RCC 7860 (cell line): ENCODE measurements around the gene ITGA6.

Experiments used
- DNase-seq: peaks from one replicate; pipeline ENCODE4 v3.0.0-alpha.2; 2015; ENCODE audit warnings: low spot score
- FAIRE-seq: peaks from 2 replicates; lab custom pipeline; 2012; peaks lifted over from hg19 to GRCh38; lab: Jason Lieb, UNC

Gene ITGA6

DNA sequence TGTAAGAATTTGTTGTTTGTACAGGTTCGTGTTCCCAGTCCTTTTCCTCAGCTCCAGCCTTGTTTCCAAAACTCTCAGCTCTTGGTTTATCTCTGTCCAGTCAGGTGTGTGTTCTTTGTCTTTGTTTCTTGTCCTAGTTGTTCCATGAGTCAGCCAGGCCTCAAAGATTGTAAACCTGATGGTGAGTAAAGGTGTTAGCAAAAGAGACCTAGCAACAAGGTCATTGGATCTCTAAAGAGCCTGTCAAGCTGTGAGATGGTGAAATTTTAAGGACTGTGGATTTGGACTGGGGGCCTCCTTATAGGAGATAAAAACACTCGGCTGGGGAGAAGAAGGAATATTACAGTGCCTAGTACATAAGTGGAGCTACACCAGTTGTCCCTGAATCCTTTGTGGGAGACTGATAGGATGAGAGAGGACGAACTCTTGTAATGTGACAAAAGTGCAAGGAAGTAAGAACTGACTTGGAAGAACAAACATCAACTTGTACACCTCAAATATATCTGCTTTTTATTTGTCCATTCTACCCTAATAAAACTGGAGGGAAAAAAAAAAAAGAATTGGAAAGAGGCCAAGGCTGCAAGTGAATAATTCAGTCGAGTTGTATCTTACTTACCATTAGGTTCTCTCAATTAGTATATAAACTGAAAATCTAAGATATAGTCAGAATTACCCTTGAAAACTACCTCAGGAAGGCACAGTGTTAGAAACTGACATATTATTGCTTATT is 37.2 kb downstream of the ITGA6 start:
- DNase-seq = no peak
- no peak for FAIRE-seq

DNA sequence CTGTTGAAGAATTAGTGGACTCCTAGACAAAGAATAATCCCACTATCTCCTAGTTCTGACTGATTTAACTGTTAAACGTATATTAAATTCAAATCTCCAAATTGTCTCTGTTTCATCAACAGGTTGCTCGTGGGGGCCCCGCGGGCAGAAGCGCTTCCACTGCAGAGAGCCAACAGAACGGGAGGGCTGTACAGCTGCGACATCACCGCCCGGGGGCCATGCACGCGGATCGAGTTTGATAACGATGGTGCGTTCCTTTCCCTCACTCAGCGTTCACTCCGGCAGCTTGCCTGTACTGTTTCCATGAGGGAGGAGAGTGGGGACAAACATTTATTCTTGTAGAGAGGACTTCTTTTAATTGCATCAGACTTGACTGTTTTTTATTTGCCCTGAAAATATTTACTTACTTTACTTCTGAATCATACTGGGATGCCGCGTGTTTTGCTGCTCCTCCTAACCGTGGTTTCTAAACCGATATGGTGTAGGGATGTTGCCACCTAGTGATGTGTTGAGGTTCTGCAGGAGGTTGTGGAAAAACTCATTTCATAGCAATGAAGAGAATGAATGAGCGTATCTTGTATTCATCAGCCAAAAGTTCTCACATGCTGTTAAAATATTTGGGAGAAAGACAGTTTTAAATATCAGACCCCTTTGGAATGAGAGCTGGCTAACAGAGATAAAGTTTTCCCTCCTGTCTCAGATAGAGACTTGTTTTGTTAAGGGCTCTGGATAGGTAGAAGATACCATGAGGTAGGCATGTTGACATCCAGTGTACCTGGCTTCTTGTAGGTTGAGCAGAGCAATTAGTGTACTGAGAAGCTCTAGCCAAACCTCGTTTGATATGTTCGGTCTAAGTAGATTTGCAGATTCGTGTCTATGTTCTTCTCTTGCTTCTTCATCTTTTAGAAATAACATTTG is 38.3 kb downstream of the ITGA6 start:
- FAIRE-seq = peak; percentile 73
- peak; percentile 61 for DNase-seq

- FAIRE-seq = no peak
- DNase-seq = no peak
Observed at GRCh38 chr2:172467382-172467781, 40.0 kb downstream of the ITGA6 start.

DNA sequence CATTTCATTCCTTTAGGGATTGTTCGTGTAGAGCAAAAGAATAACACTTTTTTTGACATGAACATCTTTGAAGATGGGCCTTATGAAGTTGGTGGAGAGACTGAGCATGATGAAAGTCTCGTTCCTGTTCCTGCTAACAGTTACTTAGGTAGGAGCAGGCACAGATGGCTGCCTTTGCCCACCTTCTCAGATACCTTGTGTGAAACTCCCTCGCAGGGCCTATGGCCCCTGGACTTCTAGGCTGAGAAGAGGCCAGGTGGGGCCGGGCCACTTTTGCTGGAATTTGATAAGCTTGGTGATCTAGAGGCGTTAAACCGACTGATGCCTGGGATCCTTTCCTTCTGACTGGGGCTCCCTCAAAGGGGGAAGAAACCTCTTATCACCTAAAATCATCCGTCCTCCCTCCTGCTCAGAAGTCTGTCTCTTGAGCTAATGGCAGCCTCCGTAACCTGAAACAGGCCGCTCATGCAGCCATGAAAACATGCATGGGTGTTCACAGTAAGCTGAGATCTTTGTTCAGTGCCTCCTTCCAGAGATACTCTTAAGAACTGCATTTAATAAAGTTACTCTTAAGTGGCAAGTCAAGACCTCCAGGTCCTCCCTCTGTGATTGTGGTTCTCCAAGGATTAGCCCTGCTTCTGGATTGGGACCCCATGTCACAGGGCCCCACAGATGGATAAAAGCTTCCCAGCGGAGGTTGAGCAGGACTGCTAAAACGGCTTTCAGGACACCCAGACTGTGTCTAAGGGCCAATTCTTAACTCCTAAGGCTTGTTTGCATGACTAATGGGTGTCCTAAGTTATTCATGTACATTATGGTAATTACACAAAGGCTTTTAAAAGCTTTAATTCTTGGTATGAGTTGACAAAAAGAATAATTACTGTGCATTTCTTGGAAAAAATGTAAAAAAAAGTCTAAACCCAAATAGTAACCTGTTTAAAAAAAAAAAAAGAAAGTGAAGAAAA is 43.9 kb downstream of the ITGA6 start:
- FAIRE-seq = no peak
- DNase-seq = no peak

DNA sequence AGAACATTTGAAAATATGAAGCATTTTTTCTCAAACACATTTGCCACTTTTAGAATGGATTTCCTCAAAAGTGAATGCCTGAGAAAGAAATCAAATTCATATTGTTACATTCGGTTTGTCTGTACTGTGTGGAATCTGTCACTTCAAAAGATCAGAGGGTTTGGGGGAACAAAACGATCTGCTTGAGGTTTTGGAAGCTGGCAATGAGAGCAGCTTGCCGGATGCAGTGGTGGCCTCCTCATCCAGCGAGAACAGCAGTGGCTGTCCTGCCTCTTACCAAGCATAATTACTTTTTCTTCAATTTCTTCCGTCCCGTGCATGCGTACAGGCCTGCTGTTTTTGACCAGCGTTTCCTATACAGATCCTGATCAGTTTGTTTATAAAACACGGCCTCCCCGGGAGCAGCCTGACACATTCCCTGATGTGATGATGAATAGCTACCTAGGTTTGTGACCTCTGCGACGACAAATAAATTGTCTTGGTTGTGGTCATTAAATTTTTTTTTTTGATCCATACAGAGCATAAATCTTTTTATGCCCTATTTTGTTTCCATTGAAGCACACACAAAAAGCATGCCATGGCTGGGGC is 45.2 kb downstream of the ITGA6 start:
- FAIRE-seq (no peak), DNase-seq (no peak)

GRCh38 chr2:172473167-172473566 is 45.8 kb downstream of the ITGA6 start:
- FAIRE-seq (no peak), DNase-seq (no peak)

DNA sequence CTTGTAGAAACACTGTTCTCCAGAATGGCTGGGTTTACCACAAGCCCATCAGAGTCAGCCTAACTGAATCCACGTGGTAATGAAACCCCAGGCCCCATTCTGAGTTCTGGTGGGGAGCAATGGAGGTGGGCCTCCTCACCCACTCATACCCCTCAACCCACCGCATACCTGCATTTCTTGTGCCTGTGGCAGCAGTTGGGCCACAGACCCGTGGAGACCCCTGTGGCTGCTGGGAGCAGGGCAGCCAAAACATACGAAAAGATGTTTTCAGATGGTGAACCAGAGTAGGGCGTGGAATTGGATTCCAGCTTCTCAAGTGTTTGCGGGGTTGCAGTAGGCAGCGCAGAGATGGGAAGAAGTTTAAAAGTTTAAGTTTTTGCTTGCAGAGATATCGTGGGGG is 51.0 kb downstream of the ITGA6 start:
- no peak for FAIRE-seq
- no peak for DNase-seq

DNA sequence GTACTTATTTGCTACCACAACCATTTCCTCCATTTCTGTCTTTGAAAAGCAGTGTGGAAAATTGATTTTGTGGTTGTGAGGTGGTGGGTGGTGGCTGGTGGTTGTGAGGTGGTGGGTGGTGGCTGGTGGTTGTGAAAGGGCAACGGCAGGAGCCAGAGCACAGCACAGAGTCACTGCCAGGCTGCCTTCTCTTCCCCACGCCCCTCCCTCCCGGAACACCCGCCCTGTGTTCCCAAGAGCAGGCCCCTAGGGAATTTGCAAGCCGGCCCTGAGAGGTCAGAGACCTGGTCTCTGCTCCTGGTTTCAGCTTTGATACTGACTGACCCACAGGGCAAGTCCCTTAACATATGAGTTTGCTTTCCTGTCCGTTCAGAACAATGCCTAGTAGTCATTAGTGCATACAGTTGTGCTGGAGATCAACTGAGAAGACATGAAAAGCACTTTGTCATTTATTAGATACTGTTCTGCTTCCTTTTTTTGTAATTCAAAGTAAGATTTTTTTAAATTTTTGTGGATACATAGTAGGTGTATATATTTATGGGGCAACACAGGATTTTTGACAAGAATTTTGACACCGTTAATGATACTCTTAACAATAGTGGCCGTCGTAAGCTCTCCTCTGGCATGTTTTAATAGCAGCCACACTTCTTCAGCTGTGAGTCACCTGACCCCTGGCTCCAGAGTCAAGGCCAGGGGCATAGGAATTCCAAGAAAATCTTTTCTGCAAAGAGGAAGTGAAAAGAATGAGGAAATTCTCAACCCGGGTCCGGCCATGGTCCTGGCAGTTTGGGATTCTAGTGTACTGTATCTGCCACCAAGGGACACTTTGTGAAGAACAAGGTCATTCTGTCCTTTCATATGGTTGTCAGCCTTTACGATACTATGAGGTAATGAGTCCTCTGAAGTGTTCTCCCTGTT is 53.2 kb downstream of the ITGA6 start:
- DNase-seq (peak; percentile 11), FAIRE-seq (no peak)

GRCh38 chr2:172481507-172482262 is 54.3 kb downstream of the ITGA6 start:
- FAIRE-seq (no peak), DNase-seq (no peak)

DNA sequence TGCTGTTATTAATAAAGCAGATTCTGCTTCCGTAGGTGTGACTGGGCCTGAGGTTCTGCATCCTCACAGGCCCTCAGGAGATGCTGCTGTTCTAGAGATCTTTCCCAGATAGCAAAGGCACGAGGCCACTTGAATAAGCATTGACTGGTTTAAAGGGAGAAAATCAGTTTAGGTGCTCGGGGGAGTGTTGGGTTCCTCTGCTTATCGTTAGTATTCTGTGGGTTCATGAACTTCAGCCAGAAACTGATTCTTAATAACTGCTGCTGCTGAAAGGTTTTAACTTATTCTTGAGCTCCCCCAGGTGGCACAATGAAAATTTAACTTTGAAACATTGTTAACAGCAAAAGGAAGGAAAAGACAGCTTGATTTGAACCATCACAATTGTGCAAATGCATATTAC is 56.9 kb downstream of the ITGA6 start:
- DNase-seq (no peak), FAIRE-seq (no peak)

DNA sequence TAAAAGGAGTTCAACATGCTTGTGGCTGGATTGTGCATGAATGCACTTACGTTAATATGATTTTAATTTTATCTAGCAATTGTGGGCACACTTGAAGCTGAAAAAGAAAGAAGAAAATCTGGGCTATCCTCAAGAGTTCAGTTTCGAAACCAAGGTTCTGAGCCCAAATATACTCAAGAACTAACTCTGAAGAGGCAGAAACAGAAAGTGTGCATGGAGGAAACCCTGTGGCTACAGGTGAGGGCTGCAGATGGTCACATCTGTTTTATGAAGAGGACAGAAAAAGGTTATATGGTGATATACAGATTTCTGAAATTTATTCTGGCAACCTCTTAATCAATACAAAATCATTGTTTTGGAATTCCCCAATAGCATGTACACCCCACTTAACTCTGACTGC is 57.3 kb downstream of the ITGA6 start:
- no peak for FAIRE-seq
- DNase-seq = no peak

DNA sequence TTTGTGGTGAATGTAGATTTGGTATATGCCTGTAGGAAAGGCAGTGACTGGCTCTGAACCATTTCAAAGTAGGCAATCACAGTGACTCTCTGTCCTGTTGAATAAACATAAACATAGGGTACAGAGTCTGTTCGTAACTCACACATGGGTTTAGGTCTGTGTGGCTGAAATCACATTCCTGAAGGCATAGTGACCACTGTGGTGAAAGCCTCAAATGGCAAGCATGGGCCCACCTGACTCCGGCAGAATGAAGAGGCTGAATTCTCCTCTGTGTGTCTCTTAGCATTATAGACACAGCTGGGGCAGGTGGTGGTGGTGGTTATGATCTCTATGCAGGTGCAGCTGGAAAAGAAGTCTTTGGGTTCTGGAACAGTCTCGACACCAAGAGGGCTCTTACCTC is 61.2 kb downstream of the ITGA6 start:
- FAIRE-seq = no peak
- DNase-seq = no peak

- DNase-seq (no peak), FAIRE-seq (no peak)
Observed at GRCh38 chr2:172489681-172490080, 62.3 kb downstream of the ITGA6 start.

- DNase-seq (no peak), FAIRE-seq (no peak)
Observed at GRCh38 chr2:172496160-172496608, 68.8 kb downstream of the ITGA6 start.

- no peak for DNase-seq
- no peak for FAIRE-seq
Observed at GRCh38 chr2:172507199-172507598, 79.8 kb downstream of the ITGA6 start.

DNA sequence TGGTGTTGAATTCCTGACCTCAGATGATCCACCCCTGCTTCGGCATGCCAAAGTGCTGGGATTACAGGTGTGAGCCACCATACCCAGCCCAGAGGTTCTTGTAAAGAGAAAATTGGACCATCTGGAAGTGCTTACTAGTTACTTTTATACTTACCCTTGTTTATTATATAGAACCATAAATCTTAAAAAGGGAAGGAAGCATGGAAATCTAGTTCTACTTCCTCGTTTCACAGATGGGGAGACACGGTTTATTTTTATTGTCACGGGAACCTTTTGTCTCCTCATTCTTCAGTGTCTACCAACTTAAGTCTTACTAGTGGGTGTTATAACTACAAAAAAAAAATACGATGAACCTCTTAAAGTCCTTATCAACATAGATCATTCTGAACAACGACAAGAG is 82.7 kb downstream of the ITGA6 start:
- DNase-seq (no peak), FAIRE-seq (no peak)

- DNase-seq (no peak), FAIRE-seq (no peak)
Observed at GRCh38 chr2:172510548-172510947, 83.2 kb downstream of the ITGA6 start.

GRCh38 chr2:172512810-172513523 is 85.6 kb downstream of the ITGA6 start:
- FAIRE-seq (no peak), DNase-seq (no peak)
